Posterior cingulate gyrus (tissue), 11 donors: ENCODE measurements around the gene WFIKKN1.

Experiments used
- DNase-seq, 10 donors: peaks; one replicate each; pipeline versions ENCODE4 v3.0.0 to v3.0.0-alpha.2; 2020 to 2021; ENCODE audit warnings: mixed read lengths in 3 of 10
- intact Hi-C: fragments of 100-400 bp; cut with DNase I; formaldehyde crosslinking; loops from one replicate; pipeline ENCODE4 v1.15.1; 2023

Gene WFIKKN1

DNA sequence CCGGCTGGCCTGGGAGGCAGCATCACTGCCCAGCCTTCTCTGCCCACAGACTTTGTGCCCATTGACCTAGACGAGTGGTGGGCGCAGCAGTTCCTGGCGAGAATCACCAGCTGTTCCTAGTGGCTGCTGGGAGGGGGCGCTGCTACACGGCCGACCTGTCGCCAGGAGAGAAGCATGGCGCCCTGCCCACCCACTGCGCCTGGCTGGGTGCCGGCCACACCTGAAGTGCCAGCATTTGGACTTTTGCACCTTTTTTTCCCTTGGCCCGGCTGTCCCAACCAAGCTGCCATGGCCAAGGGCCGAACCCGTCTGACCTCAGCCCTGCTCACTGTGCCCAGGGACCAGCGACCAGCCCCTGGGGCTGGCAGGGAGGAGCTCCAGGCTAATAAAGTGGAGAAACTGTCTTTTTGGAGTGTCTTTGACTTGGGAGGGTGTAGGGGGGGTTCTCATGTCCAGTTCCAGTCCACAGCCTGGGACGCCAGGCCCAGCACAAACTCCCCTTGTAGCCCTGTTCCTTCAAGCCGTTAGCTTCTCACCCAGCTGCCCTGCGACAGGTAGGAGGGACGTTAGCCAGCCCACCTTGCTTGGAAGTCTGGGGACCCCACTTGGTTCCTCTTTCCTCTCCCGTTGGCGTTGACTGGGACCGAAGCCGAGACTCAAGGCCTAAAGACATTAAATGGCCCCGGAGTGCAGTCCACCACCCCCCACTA is 17.4 kb downstream of the WFIKKN1 start:
- DNase-seq: no peak
- intact Hi-C loops: no loop called here

DNA sequence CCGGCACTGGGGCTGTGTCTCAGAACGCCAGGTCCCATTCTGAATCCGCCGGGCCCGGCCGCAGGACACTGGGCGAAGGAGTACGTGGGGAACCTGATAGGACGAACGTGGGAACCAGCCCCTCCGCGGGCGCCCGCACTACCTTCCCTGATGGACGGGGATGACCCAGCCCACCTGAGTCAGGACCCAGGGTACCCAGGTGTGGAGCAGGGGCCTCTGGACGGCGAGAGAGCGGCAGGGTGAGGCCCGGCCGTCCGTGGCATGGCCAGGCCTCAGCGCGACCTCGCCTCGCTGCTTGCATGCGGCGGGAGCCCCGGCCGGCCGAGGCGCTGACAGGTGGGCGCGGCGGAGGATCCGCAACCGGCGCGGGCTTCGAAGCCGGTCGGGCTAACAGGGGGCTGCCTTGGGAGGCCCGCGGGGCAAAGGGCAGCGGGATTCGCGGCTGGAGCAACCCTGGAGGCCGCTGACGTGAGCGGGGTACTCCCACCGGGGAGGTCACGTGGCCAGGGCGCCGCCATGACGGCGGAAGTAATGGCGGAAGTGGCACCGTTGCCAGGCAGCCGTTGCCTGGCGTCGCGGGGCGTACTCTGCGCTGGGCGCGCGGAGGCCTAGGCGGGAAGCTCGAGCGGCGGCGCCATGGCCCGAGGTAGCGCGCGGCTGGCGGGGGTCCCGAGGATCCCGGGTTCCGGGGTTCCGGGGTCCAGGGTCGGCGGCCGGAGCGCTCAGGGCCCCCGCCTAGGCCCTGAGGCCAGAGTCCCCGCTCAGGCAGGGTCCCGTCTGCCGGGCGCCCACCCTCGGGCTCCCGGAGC is 18.2 kb downstream of the WFIKKN1 start, which contains the start of gene WDR90:
Gene WDR90, plus strand, starts transcription at position 585 of the 809 bp plus-strand sequence. Its CDS starts 52 bp downstream, at position 637.
- intact Hi-C loops: no loop called here
- DNase-seq: peak; percentile 92 to 99 (median 96)

DNA sequence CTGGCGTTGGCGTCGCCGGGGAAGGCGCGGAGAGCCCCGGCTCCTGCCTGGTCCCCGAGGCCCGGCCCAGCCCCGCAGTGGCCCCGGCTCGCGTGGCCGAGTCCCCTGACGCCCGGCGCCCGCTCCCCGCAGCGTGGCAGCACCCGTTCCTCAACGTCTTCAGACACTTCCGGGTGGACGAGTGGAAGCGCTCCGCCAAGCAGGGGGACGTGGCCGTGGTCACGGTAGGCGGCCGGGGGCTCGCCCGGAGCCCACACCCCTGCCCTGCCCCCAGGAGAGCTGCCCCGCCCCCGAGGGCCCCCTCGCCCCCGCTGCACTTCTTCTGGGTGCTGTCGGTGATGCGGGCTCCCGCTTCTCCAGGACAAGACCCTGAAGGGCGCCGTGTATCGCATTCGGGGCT is 18.8 kb downstream of the WFIKKN1 start:
- no peak for DNase-seq
- intact Hi-C loops: no loop called here

DNA sequence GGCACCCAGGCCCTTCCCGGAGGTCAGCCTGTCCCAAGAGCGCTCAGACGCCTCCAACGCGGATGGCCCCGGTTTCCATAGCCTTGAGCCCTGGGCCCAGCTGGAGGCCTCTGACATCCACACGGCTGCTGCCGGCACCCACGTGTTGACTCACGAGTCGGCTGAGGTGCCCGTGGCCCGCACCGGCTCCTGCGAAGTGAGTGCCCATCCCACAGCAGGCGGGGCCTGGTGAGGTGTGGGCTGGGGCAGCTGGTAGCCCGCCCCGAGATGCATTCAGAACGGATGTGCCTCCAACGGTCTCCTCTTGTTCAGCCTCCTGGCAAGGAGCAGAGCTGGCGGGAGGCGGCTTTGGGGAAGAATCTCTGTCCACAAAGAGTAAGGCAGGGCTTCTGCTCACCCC is 21.1 kb downstream of the WFIKKN1 start:
- intact Hi-C loops: no loop called here
- no peak for DNase-seq

DNA sequence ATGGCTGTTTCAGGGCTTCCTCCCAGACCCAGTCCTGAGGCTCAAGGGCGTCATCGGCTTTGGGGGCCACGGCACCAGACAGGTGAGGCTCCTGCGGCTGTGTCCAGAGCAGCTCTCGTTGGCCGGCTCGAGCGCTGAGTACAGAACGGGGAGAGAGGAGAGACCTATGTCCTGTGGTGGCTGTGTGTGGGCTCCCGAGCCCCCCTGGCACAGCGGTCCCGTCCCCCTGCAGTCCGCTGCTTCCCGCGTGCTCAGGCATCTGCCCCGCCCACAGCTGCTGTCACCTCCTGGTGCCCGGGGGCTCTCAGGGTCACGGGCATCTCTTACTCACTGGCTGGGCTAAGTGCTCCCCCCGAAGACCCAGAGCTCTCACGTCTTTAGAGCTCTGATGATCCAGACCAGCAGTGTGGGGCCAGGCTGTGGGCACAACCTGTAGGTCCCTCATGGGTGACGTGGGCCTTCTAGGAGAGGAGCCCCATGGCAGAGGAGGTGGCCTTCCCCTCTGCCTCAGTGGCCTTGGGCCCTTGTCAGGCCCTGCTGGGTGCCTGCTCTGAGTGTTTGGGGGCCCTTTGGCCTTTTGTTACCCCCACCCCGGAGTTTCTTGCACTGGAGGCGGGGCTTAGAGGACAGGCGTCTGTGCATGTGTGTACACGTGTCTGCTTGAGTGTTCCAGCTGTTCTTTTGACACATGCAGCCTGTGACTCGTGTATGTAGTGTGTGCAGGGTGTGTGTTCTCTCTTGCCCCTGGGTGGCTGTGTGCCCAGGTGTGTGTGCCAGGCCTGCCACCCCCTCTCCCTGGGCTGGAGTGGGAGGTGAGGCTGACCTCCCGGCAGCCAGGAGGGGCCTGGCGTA is 21.9 kb downstream of the WFIKKN1 start:
- intact Hi-C loops: no loop called here

DNA sequence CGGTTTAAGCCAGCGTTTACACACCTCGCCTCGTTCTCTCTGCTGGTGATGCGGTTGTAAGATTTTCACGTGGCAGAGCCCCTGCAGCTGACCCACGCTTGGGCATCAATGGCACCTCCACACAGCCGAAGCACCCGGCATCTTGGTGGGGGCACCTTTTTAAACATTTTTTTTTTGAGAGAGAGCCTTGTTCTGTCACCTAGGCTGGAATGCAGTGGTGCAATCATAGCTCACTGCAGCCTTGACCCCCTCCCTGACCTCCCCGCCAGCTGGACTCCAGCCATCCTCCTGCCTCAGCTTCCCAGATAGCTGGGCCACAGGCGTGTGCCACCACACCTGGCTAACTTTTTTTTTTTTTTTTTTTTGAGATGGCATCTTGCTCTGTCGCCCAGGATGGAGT is 23.2 kb downstream of the WFIKKN1 start:
- DNase-seq: no peak
- intact Hi-C loops: no loop called here

More for the DNA sequence above, 21.9 kb downstream of the WFIKKN1 start:
- no peak for DNase-seq

DNA sequence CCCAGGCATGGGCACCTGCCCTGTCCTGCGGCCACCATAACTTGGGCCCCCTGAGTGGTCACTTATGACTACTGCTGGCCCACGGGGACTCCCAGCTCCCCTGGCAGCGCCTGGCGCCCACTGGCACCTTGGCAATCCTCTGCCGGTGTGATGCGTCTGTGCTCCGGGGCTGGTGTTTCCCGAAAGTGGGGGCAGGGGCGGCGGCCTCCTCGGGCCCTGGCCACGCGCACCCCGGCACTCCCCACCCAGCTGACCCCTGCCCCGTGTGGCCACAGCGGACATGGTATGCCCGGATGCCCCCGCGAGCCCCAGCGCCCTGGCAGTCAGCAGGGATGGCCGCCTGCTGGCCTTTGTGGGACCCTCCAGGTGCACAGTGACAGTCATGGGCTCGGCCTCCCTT is 26.7 kb downstream of the WFIKKN1 start:
- intact Hi-C loops: no loop called here

DNA sequence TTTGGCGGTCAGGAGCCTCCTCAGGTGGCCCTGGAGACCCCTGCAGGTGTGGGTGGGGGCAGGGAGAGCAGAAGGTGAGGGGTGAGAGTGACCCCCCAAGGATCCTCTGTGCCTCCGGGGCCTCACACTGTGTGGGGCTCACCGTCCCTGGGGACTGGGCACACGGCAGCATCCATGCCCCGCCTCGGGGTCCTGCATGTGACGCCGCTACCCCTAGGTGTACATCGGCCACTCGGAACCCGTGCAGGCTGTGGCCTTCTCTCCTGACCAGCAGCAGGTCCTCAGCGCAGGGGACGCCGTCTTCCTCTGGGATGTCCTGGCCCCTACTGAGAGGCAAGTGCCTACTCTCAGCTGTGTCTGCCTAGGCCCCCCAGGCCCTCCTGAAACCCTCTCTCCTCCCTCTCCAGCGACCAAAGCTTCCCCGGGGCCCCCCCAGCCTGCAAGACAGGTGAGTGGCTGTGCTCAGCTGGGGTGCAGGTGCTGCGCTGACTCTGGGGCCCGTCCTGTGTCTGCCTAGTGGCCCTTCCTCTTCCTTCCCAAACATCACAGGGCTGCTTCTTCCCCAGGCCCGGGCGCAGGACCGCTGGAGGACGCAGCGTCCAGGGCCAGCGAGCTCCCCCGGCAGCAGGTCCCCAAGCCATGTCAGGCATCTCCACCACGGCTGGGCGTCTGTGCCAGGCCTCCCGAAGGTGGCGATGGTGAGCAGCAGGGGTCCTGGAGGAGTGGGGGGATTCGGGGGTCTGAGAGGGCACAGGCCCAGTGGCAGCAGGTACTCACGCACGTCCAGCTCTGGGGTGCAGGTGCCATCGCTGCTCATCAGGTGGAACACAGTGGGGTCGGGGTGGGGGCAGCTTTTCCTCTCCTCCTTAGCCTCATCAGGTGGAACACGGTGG is 28.1 kb downstream of the WFIKKN1 start:
- intact Hi-C loops: no loop called here
- no peak for DNase-seq

More for the DNA sequence above, 26.7 kb downstream of the WFIKKN1 start:
- DNase-seq: no peak

DNA sequence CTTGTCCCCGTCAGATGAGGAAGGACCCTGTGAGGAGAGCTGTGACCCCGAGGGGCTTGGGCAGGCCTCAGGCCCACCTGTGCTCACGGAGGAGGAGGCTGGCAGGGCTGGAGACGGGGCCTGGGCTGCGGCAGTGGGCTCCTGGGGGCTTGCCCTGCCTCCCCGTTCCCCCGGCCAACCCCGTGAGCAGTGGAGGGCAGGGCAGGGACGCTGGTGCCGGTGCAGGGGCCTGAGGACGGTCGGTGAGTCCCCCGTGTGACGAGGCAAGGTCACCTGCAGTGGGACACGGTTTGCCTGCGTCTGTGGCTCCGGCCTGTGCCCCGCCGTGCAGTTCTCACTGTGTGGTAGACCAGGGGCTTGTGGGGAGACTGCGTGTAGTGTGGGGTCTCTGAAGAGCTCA is 28.8 kb downstream of the WFIKKN1 start:
- no peak for DNase-seq
- intact Hi-C loops: no loop called here

DNA sequence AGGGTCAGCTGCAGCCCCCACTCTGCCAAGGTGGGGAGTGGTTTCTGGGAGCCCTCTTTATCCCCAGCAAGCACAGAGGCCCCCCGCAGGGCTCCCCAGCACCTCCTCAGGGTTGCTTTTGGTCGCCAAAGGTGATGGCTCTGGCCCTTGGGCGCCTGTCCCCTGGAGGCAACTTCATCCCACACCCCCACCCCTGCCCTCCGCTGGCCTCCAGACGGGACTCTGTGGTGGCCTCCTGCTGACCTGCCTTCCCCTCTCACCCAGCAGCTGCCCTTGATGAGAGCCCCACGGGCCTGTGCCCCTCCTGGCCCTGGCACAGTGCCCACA is 29.3 kb downstream of the WFIKKN1 start:
- intact Hi-C loops: no loop called here
- no peak for DNase-seq

DNA sequence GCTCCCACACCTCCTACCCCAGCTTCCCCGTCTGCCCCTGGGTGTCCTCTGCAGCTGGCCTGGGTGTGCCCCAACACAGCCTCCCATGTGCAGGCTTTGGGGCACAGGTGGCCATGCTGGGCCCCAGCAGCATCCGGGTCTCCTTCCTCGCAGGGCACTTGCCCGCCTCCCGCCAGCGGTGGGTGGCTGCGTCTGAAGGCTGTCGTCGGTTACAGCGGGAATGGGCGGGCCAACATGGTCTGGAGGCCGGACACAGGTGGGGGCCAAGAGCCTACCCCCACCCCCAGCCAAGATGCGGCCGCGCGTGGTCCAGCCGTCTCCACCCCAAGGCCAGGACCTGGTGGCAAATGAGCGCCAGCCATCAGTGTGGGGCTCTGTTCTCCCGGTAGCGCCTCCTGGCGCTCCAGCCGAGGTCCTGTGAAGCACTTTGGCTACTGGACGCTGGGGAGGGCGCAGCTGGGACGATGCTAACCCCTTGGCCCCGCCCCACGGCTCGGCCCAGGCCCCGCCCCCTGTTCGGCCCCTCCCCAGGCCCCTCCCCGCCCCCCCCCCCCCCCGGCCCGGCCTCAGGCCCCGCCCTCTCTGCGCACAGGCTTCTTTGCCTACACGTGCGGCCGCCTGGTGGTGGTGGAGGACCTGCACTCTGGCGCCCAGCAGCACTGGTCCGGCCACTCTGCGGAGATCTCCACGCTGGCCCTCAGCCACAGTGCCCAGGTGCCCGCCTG is 29.8 kb downstream of the WFIKKN1 start:
- peak; percentile 69 to 98 (median 84) for DNase-seq
- intact Hi-C loops: no loop called here

DNA sequence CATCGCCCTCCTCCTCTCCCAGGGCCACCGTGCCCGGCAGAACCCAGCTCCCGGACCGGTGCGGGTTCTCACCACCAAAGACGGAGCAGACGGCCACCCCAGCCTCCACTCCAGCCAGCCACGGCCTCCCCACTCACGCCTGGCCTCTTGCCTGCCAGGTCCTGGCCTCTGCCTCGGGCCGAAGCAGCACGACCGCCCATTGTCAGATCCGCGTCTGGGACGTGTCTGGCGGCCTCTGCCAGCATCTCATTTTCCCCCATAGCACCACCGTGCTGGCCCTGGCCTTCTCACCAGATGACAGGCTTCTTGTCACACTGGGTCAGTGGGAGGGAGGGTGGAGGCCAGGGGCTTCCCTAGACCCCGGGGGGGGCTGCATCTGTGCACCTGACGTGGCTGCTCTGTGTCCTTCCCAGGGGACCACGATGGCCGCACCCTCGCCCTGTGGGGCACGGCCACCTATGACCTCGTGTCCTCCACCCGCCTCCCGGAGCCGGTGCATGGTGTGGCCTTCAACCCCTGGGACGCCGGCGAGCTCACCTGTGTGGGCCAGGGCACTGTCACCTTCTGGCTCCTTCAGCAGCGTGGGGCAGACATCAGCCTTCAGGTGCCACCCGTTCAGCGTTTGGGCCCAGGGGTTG is 30.5 kb downstream of the WFIKKN1 start:
- intact Hi-C loops: no loop called here

DNA sequence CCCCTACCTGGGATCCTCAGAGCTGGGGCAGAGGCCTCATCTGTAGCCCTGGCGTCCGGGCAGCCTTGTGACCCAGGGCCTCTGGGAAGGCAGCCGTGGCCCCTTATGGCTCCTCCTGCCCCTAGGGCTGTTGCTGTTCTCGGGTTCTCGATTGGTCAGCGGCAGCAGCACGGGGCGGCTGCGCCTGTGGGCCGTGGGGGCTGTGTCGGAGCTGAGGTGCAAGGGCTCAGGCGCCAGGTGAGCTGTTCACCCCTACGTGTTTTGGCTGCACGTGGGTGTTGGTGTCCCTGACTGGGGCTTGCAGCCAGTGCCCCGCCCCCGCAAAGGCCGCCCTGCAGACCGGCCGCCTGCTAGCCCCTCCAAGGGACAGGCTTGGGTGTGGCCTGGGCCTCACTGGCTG is 31.3 kb downstream of the WFIKKN1 start:
- intact Hi-C loops: no loop called here

More for the DNA sequence above, 30.5 kb downstream of the WFIKKN1 start:
- no peak for DNase-seq

DNA sequence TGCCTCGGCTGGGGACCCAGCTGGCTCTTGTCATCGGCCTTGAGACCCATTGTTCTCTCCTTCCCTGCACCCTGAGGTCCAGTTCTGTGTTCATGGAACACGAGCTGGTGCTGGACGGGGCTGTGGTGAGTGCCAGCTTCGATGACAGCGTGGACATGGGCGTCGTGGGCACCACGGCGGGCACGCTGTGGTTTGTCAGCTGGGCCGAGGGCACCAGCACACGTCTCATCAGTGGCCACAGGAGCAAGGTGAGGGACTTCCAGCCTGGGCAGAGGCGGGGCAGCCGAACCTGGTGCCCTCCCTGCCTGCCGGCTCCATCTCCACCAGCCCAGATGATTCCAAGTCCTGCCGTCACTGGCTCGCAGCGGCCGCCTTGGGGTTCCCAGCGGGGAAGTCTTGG is 31.8 kb downstream of the WFIKKN1 start:
- no peak for DNase-seq
- intact Hi-C loops: no loop called here

More for the DNA sequence above, 31.3 kb downstream of the WFIKKN1 start:
- no peak for DNase-seq

DNA sequence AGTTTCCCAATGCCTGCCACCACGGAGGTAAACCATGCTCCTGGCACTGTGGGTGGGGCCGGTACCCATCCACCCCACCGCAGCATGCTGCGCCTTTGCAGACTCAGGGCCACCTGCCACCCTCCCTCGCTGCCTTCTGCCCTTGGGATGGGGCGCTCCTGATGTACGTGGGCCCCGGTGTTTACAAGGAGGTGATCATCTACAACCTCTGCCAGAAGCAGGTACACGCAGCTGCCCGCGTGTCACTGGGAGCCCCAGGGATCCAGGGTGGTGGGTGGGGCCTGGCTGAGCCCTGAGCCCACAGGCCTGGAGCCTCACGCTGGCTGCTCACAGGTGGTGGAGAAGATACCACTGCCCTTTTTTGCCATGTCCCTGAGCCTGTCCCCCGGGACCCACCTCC is 35.8 kb downstream of the WFIKKN1 start:
- no peak for DNase-seq
- intact Hi-C loops: no loop called here

DNA sequence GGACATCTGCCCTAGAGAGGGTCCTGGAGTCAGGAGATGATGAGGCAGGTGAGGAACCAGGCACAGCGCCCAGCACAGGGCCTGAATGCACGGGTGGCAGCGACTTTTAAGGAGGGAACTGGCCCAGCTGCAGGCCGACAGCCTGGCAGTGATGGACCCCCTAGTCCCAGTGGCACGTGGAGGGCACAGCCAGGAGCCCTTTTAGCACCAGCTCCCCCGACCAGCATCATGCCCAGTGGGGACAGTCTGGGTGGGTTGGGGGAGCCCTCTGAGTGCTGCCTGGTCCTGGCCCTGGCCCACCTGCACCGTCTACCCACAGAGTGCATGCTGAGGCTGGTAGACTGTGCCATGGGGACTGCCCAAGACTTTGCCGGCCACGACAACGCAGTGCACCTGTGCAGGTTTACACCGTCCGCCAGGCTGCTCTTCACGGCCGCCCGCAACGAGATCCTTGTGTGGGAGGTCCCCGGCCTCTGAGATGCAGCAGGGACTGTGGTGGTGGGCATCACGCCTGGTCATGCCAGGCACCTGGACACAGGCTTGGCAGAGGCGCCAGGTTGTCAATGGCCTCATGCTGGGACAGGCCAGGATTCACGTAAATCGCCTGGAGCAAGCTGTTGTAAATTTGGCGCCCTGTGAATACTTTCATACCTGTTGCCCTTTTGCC is 36.5 kb downstream of the WFIKKN1 start:
- no peak for DNase-seq

DNA sequence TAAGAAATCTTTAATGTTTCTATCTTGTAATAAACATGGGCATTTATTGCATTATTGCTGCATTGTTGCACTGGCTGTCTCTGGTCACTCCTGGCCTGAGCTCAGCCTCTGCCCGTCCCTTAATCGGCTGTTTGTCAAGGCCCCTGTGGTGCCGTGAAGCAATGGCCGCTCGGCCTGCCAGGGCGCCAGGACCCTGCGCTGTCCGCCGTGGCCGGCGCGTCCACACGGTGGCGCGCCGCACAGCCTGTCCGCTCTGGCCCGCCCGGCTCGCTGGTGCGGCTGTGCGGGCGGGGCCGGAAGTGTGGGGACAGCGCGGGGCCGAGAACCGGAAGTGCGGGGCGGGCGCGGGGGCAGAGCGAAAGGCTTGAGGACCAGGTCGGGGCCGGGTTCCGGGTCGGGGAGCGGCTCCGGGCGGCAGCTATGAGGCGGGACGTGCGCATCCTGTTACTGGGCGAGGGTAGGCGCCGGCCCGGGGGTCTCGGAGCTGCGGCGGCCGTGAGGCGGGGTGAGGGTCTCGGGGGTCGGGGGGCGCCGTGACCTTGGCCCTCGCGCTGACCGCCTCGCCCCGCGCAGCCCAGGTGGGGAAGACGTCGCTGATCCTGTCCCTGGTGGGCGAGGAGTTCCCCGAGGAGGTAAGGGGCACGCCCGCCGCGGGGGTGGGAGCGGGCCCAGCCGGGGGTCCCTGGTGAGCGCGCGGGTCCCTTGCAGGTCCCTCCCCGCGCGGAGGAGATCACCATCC is 37.2 kb downstream of the WFIKKN1 start, which contains the start of gene RHOT2:
Gene RHOT2, plus strand, starts transcription at position 353 of the 739 bp plus-strand sequence. Its CDS starts 68 bp downstream, at position 421.
- peak; percentile 87 to 99 (median 94) for DNase-seq
- intact Hi-C loops: no loop called here

More for the DNA sequence above, 36.5 kb downstream of the WFIKKN1 start:
- intact Hi-C loops: no loop called here
